ENCODE results near the gene UBE2E2.

Gene UBE2E2

GRCh38 chr3:23164746-23165145, 38.4 kb upstream of the UBE2E2 start:
- no peak for FAIRE-seq

DNA sequence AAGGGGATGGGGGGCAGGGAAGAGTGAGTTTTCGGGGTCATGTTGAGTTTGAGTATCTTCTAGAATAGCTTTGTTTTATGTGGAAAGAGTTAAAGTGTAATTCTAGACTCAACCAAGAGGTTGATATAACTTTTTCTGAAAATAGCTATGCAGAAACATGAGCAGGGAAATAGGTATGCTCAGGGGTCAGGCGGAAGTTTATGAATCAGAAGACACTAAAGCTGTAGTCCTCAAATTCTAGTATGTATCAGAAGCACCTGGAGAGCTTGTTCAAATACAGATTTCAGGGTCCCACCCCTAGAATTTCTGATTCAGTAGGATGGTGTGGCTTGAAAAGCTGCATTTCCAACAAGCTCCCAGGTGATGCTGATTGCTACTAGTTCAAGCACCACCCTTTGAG, 37.6 kb upstream of the UBE2E2 start:
- no peak for TF ChIP-seq CTCF (IDR thresholded peaks at IDR 0.05; ENCODE audit: insufficient read depth, missing control alignments)
- FAIRE-seq (no peak), DNase-seq (ENCODE audit: insufficient read length, low spot score) (no peak)

More at GRCh38 chr3:23164746-23165145, 38.4 kb upstream of the UBE2E2 start:
- DNase-seq (ENCODE audit: insufficient read length, low spot score) = no peak
- no peak for TF ChIP-seq CTCF (IDR thresholded peaks at IDR 0.05; ENCODE audit: insufficient read depth, missing control alignments)

DNA sequence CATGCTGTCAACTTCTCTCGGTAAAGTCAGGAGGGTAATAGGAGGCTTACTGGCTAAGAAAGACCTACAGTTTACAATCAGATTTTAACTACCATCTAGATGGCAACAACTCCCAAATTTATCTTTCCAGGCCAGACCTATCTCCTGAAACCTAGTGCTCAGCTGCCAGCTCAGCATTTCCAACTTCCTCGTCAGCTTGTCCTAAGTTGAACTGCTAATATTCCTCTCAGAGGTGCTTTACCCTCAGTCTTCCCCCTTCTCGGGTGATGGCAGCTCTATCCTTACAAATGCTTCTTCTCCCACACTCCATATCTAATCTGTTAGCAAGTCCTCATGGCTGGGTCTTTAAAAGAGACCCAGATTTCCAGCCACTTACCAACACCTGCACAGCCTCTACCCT, 36.9 kb upstream of the UBE2E2 start:
- DNase-seq (ENCODE audit: insufficient read length, low spot score) = no peak
- TF ChIP-seq CTCF (IDR thresholded peaks at IDR 0.05; ENCODE audit: insufficient read depth, missing control alignments) = no peak

DNA sequence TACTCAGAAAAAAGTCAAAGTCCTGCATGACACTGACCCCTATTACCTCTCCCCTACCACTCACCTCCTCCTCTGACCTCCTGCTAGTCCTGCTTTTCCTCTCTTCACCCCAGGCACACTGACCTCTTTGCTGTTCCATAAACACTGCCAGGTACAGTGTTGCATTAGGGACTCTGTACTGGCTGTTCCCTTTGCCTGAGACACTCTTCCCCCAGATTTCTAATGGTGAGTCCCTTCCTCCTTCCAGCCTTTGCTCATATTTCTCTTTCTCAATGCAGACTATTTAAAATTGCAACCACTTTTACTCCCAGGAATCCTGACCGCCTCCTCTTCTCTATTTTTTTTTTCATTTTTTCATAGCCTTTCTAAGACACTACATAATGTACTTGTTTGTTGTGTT, 36.3 kb upstream of the UBE2E2 start:
- DNase-seq (ENCODE audit: insufficient read length, low spot score) (no peak), FAIRE-seq (no peak)
- TF ChIP-seq CTCF (IDR thresholded peaks at IDR 0.05; ENCODE audit: insufficient read depth, missing control alignments) = no peak

More for the DNA sequence above, 36.9 kb upstream of the UBE2E2 start:
- no peak for FAIRE-seq

DNA sequence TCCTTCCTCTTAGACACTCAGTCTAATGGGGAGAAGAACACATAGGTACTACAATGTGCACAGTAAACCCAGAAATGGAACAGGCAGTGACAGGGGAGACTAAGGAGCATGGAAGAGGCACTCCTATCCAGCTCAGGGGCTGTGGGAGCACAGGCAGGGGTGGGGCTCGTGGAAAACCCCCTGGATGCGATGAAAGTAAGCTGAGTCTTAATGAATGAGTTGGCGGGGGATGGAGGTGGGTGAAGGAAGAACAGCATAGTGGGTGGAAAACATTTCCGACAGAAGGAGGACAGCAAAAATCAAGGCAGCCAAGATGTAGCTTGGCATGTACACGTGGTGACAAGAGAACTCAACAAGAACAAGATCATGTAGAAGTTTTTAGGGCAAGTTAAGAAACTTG, 33.6 kb upstream of the UBE2E2 start:
- DNase-seq (ENCODE audit: insufficient read length, low spot score) (no peak), FAIRE-seq (no peak)
- TF ChIP-seq CTCF (IDR thresholded peaks at IDR 0.05; ENCODE audit: insufficient read depth, missing control alignments) = no peak

DNA sequence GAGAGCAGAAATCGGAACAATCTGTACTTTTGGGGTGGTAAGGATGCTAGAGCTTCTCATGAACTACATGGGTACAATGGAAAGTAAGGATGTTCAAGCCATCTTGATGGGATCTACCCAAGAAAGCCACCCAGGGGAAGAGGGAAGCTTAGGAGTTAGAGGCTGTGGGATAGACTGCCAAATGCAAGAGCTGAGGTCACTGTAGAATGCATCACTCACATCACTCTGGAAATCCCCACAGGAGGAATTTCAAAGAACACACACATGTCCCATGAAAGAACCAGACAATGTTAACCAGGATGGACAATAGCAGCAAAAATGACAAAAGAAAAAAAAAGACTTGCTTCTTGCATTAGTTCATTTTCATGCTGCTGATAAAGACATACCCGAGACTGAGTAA, 32.8 kb upstream of the UBE2E2 start:
- TF ChIP-seq CTCF (IDR thresholded peaks at IDR 0.05; ENCODE audit: insufficient read depth, missing control alignments) = no peak
- DNase-seq (ENCODE audit: insufficient read length, low spot score) = no peak
- FAIRE-seq = no peak

- no peak for DNase-seq (ENCODE audit: insufficient read length, low spot score)
- FAIRE-seq = no peak
- no peak for TF ChIP-seq CTCF (IDR thresholded peaks at IDR 0.05; ENCODE audit: insufficient read depth, missing control alignments)
These were observed 31.1 kb upstream of the UBE2E2 start for GRCh38 chr3:23172059-23172458.

Measured in D721Med (cell line).